GM18505 (cell line): ENCODE data around the gene SEC23B.
"Not testable (repeated sequence)": the region's sequence is repeated elsewhere in the genome, so short reads cannot be mapped to it uniquely, and the experiment has no call there.

ENCODE experiments used
- ATAC-seq: cut with Tn5 transposase; IDR thresholded peaks from one replicate; pipeline ENCODE4 v1.9.1; 2021; ENCODE audit not compliant: unreplicated experiment
- POLR2A ChIP-seq: IDR thresholded peaks from 4 replicates; pipeline ENCODE4 v1.6.1; 2011; ENCODE audit warnings: borderline replicate concordance; ENCODE audit not compliant: insufficient read depth, insufficient read length; ENCODE audit errors: extremely low read depth

Gene SEC23B

DNA sequence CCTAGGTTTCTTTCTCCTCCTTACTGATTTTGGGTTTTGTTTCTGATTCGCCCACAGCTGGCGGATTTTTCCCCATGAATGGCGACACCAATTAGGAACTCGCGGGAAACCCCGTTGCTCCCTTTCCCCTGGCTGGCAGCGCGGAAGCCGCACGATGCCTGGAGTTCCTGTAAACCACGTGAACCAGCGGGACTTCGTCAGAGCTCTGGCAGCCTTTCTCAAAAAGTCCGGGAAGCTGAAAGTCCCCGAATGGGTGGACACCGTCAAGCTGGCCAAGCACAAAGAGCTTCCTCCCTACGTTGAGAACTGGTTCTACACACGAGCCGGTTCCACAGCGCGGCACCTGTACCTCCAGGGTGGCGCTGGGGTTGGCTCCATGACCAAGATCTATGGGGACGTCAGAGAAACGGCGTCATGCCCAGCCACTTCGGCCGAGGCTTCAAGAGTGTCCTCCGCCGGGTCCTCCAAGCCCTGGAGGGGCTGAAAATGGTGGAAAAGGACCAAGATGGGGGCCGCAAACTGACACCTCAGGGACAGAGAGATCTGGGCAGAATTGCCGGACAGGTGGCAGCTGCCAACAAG lies 3.2 kb upstream of the SEC23B start:
- no peak for TF ChIP-seq POLR2A
- ATAC-seq, result no peak

DNA sequence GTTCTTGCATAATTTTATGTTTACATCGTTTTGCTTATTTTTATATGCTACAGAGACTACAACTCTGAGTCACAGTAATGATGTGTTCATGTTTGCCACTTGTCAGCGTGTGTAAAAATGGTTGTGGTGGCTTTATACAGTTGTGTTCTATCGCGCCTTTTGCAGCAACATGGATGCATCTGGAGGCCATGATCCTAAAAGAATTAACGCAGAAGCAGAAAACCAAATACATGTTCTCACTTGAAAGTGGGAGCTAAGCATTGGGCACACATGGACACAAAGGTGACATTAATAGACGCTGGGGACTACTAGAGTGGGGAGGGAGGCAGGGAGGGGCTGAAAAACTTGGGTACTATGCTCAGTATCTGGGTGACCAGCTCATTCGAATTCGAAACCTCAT lies 996 bp upstream of the SEC23B start:
- no peak for TF ChIP-seq POLR2A

DNA sequence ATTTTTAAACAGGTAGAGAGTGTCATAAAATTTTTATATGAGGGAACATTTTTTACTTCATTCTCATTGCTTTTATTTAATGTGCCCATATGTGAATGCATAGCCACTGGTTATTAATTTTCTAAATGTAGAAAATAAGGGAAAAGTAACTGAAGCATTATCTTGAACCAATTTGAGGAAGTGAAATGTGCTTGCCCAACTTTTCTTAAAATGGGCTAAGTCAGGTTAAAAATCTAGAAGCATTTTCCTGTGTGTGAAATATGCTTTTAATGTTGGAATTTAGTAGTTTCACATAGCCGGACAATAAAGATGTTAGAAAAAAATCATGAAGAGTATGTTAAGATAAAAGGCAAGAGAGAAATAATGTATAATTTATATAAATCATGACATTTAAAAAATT lies 3.8 kb downstream of the SEC23B start:
- TF ChIP-seq POLR2A, result no peak
- ATAC-seq, result no peak

More for the DNA sequence above, 996 bp upstream of the SEC23B start:
- no peak for ATAC-seq

DNA sequence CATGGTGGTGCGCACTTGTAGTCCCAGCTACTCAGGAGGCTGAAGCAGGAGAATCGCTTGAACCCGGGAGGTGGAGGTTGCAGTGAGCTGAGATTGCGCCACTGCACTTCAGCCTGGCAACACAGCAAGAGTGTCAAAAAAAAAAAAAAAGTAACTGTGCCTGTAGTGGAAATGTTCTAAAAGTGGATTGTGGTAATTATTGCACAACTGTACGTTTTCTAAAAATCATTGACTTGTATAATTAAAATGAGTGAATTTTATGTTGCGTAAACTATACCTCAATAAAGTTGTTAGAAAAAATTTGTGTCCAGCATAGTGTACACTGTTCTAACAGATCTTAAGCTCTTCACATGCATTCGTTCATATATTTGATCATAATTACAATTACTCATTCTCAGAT lies 5.5 kb downstream of the SEC23B start:
- ATAC-seq, result no peak
- no peak for TF ChIP-seq POLR2A

DNA sequence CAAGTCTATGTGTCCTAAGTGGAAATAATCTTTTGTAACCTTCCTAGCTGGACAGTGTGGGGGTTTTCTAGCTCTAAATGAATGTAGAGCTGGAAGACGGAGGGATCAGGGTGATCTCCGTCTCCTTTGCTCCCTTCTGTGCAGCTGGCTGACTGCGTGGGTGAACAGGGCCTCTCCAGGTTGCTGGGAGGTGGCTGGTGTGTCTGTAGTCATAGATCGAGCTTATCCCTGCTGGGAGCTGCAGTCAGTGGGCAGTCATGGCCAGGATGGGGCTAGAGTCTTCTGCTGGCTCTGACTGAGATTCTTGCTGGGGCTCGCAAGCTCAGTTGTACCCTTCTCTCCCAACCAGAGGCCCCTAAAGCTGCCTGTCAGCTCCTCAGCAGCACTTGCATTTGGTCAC lies 6.4 kb downstream of the SEC23B start:
- no peak for TF ChIP-seq POLR2A
- no peak for ATAC-seq

DNA sequence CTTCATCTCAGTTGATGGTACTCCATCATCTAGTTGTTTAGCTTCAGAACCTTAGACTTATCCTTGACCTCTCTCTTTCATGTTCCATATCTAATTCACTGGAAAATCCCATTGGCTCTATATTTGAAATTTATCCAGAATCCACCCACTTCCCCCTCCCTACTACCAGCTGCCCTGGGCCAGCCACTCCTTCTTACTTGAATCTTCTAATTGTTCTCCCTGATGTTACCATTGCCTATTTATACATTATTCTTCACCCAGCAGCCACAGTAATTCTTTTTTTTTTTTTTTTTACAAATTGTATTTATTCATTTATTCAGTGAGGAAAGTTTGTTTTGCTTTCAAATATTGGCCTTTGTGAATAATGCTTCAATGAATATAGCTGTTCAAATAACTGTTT lies 8.2 kb downstream of the SEC23B start:
- TF ChIP-seq POLR2A, result no peak
- no peak for ATAC-seq

DNA sequence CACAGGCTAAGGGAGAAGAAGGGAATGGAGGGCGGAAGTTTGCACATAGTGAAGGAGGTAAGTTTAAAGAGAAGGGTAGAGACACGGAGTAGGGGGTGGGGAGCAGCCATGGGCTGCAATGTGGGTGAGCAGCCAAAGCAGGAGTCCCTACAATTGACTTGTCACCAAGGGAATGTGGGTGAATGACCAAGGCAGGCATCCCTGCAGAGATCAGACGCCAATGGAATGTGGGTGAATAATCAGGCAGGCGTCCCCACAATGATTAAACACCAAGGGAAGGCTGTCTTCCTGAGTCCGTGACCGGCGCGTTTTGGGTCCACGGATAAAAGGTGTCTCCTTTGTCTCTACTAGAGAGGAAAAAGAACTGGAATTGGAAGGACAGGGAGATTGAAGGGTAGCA lies 14.3 kb downstream of the SEC23B start:
- not testable (repeated sequence) for ATAC-seq

DNA sequence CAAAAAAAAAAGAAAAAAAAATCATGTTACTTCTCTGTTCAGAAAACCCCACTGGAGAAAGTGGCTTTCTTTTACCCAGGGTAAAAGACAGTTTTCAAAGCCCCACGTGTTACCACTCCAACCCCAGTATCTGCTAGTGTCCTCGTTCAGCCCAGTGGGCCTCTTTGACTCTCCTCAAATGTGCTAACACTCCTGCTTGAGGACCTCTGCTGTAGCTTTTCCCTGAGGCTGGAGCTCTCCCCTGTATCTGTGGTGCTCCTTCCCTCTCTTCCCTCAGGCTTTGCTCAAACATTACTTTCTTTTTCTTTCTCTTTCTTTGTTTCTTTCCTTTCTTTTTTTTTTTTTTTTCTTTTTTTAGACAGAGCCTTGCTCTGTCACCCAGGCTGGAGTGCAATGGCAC lies 15.3 kb downstream of the SEC23B start:
- ATAC-seq, result no peak
- no peak for TF ChIP-seq POLR2A

DNA sequence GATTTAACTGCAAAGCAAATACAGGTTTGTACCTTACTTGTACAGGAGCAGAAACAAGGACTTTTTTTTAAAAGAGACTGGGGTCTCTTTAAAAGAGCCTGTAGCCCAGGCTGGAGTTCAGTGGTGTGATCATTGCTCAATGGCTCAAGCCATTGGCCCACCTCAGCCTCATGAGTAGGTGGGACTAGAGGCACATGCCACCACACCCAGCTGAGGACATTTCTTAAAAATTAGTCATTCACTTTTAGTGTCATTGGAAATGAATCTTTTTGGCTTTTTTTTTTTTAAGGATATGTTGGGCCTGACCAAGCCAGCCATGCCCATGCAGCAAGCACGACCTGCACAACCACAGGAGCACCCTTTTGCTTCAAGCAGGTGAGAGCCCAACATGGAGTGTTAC lies 16.9 kb downstream of the SEC23B start:
- ATAC-seq, result no peak
- TF ChIP-seq POLR2A, result no peak

DNA sequence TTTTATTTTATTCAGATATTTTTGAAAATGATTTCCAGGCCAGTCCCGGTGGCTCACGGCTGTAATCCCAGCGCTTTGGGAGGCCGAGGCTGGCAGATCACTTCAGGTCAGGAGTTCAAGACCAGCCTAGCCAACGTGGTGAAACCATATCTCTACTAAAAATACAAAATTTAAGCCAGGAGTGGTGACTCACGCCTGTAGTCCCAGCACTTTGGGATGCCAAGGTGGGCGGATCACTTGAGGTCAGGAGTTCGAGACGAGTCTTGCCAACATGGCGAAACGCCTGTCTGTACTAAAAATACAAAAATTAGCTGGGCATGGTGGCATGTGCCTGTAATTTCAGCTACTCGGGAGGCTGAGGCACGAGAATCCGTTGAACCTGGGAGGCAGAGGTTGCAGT lies 19.0 kb downstream of the SEC23B start:
- not testable (repeated sequence) for ATAC-seq

DNA sequence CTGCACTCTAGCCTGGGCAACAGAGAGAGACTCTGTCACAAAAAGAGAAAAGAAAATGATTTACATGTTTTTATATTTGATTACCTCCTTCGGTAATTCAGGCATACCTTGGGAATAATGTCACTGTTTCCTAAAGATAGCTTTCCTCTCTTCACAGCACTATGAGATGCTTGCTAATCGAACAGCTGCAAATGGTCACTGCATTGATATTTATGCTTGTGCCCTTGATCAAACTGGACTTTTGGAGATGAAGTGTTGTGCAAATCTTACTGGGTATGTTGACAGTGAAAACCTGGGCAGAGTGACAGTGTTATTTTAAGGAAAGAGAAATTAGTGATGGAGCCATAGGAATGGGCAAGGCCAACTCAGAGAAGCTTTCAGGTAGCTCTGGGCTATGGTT lies 19.6 kb downstream of the SEC23B start:
- TF ChIP-seq POLR2A, result no peak
- ATAC-seq, result no peak

DNA sequence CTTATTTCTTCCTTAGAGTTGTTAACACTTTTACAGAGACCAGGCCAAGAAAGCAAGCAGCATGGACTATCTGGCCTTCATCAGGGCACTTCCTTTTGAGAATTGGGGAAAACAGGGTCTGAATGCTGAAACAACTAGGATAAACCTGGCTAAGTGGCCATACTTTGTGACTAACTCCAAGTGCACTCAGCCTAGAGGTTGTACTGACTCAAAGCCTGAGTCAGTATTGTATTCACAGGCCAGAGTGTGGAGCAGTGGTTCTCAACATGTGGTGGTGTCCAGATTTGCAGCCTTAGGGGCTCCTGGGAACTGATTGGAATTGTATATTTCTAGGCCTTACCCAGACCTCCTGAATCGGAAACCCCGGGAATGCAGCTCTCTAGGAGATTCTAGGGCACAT lies 20.1 kb downstream of the SEC23B start:
- no peak for TF ChIP-seq POLR2A
- no peak for ATAC-seq

DNA sequence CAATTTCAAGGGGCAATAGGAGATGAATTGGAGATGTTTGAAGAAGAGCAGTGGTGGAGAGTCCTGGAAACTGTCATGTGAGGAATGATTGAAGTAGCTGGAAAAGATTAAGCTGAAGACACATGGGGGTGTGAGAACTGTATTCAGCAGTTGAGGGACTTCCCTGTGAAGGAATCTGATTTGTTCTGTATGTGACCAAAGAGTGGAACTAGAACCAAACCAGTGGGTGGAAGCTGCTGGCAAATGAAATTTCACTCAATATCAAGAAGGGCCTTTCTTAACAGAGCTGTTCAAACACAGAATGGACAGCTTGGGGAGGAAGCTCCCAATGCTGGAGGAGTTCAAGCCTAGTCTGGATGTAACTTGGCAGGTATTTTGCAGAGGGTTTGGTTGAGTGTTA lies 21.3 kb downstream of the SEC23B start:
- no peak for TF ChIP-seq POLR2A
- ATAC-seq, result no peak

DNA sequence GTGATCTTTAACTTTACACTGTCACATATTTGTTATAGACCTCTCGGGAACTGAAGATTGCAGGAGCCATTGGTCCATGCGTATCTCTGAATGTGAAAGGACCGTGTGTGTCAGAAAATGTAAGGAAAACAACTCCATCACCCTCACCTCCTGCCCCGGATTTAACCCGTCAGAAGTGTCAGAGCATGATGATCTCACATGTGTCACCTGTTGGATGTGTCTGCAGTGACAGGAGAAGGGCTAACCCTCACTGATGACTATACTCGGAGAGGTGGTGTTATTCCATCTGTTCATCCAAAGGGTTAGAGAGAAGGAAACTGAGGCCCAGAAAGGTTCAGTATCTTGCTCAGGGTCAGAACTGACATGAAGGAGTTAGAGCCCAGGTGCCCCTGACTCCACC lies 24.9 kb downstream of the SEC23B start:
- ATAC-seq, result no peak
- TF ChIP-seq POLR2A, result no peak

DNA sequence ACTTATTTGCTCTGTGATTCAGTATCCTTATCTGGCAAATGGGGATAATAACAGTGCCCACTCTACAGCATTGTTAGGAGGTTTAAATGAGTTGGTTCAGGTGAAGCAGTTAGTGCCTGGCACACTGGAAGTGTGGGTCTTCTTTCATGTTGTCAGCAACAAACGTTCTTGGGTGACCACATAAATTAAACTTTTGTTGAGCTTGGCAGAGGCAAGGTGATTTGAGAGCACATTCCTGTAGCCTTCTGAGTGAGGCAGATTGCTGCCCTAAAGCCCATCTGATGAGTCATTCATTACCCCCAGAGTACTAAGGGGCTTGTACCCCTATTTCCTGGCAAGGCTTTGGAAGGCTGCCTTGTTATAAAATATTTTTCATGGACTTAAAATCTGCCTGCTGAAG lies 25.8 kb downstream of the SEC23B start:
- ATAC-seq, result no peak
- no peak for TF ChIP-seq POLR2A
